ENCODE data around the gene DIPK1C. TPM values are rescaled to one million over a fixed set of nuclear protein-coding genes. Genes with fewer than 3 reads are reported as not detected.

The DIPK1C gene
- total RNA-seq, 2 experiments from 2014 or later = not detected

DNA sequence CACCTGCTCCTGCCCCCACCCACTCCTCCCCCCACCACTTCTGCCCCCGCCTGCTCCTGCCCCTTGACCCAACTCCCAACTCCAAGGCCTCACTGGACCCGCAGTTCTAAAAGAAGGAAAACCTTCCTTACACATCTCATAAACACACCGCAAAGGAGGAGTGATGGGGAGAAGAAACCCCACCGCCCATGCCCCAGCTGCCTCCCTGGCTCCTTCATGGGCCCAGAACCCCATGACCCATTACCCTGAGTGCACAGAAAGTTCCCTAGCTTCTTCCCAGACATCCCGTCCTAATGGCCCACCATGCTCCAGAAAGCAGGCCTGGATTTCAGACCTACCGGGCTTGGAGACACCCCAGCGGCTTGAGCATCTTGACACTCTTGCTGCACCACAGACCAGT lies 21.2 kb upstream of the DIPK1C start:
- Histone ChIP-seq H3K4me3 (ENCODE audit: low read length) (no peak overlapping the region), H3K27me3 (ENCODE audit: control insufficient read depth in 1 of 2, insufficient read depth in 2 of 2, low read length in 2 of 2) (no peaks in the 10 kb centered on the region), H3K4me1 (ENCODE audit: insufficient read depth, low read length) (no peaks in the 10 kb centered on the region), H3K27ac (ENCODE audit: low read depth in 1 of 2, low read length in 2 of 2) (no peak overlapping the region), H3K9me3 (ENCODE audit: control insufficient read depth in 1 of 2, insufficient read depth in 1 of 2, low read length in 2 of 2) (no peaks in the 10 kb centered on the region), H3K36me3 (ENCODE audit: insufficient read depth, low read length) (no peaks in the 10 kb centered on the region)
- DNase-seq = no peak
- no peaks in the 10 kb centered on the region for H3K36me3 Mint-ChIP-seq (ENCODE audit: low read depth)
- H3K4me3 Mint-ChIP-seq = no peak overlapping the region
- H3K27ac Mint-ChIP-seq = no peak overlapping the region
- intact Hi-C loops (cut with DNase I, micrococcal nuclease) = loop anchor here in 1 of 2 experiments (5.0 kb wide), 1 partner anchor 41 kb away; no protein-coding TSS in a partner anchor
- H3K9me3 Mint-ChIP-seq = no peaks in the 10 kb centered on the region
- no peak for ATAC-seq (ENCODE audit: poor library complexity)
- peaks cover 13% of the 10 kb centered on the region for H3K27me3 Mint-ChIP-seq
- TF ChIP-seq, protein P1, sequence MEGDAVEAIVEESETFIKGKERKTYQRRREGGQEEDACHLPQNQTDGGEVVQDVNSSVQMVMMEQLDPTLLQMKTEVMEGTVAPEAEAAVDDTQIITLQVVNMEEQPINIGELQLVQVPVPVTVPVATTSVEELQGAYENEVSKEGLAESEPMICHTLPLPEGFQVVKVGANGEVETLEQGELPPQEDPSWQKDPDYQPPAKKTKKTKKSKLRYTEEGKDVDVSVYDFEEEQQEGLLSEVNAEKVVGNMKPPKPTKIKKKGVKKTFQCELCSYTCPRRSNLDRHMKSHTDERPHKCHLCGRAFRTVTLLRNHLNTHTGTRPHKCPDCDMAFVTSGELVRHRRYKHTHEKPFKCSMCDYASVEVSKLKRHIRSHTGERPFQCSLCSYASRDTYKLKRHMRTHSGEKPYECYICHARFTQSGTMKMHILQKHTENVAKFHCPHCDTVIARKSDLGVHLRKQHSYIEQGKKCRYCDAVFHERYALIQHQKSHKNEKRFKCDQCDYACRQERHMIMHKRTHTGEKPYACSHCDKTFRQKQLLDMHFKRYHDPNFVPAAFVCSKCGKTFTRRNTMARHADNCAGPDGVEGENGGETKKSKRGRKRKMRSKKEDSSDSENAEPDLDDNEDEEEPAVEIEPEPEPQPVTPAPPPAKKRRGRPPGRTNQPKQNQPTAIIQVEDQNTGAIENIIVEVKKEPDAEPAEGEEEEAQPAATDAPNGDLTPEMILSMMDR (IDR thresholded peaks at IDR 0.05) = no peak
- ChIA-PET CTCF (no interaction called here), POLR2A (no interaction called here)
- H3K4me1 Mint-ChIP-seq (ENCODE audit: low read depth) = no peaks in the 10 kb centered on the region

DNA sequence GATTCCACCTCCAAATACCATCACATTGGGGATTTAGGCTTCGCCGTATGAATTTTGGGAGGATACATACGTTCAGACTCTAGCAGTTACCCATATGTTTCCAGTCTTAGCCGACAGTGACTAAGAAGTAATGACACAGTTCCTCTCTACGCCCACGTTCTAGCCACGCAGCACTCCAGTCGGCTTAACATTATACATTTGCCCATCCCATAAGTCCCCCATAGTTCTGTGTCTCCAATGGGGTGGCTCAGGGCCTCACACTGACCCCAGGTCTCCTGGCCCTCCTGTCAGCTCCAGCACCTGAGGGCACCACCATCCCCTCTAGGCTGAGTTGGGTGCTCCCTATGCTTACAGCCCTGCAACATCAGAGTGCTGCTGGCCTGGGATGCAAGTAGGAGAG lies 20.7 kb upstream of the DIPK1C start:
- TF ChIP-seq, protein P1 (IDR thresholded peaks at IDR 0.05) = no peak
- Histone ChIP-seq H3K27ac (ENCODE audit: low read depth in 1 of 2, low read length in 2 of 2) (no peak overlapping the region), H3K4me1 (ENCODE audit: insufficient read depth, low read length) (no peaks in the 10 kb centered on the region), H3K27me3 (ENCODE audit: control insufficient read depth in 1 of 2, insufficient read depth in 2 of 2, low read length in 2 of 2) (no peaks in the 10 kb centered on the region), H3K9me3 (ENCODE audit: control insufficient read depth in 1 of 2, insufficient read depth in 1 of 2, low read length in 2 of 2) (no peaks in the 10 kb centered on the region), H3K4me3 (ENCODE audit: low read length) (no peak overlapping the region), H3K36me3 (ENCODE audit: insufficient read depth, low read length) (no peaks in the 10 kb centered on the region)
- Mint-ChIP-seq H3K36me3 (ENCODE audit: low read depth) (no peaks in the 10 kb centered on the region), H3K27me3 (peaks cover 13% of the 10 kb centered on the region), H3K27ac (no peak overlapping the region), H3K4me1 (ENCODE audit: low read depth) (no peaks in the 10 kb centered on the region), H3K4me3 (no peak overlapping the region), H3K9me3 (no peaks in the 10 kb centered on the region)
- intact Hi-C loops (cut with DNase I, micrococcal nuclease) = loop anchor here in 1 of 2 experiments (5.0 kb wide), 1 partner anchor 40 kb away; no protein-coding TSS in a partner anchor
- DNase-seq (no peak), ATAC-seq (ENCODE audit: poor library complexity) (no peak)
- CTCF ChIA-PET = no interaction called here
- POLR2A ChIA-PET = no interaction called here

- ChIA-PET POLR2A (no interaction called here), CTCF (no interaction called here)
- Mint-ChIP-seq H3K27me3 (peaks cover 13% of the 10 kb centered on the region), H3K4me3 (no peak overlapping the region), H3K27ac (no peak overlapping the region), H3K36me3 (ENCODE audit: low read depth) (no peaks in the 10 kb centered on the region), H3K4me1 (ENCODE audit: low read depth) (no peaks in the 10 kb centered on the region), H3K9me3 (no peaks in the 10 kb centered on the region)
- H3K4me1 ChIP-seq (ENCODE audit: insufficient read depth, low read length) = no peaks in the 10 kb centered on the region
- no peak overlapping the region for H3K27ac ChIP-seq (ENCODE audit: low read depth in 1 of 2, low read length in 2 of 2)
- DNase-seq = no peak
- intact Hi-C loops (cut with DNase I, micrococcal nuclease) = loop anchor here in 1 of 2 experiments (5.0 kb wide), 1 partner anchor 39 kb away; no protein-coding TSS in a partner anchor
- no peak overlapping the region for H3K4me3 ChIP-seq (ENCODE audit: low read length)
- TF ChIP-seq, protein P1 (IDR thresholded peaks at IDR 0.05) = no peak
- no peak for ATAC-seq (ENCODE audit: poor library complexity)
- no peaks in the 10 kb centered on the region for H3K36me3 ChIP-seq (ENCODE audit: insufficient read depth, low read length)
- H3K9me3 ChIP-seq (ENCODE audit: control insufficient read depth in 1 of 2, insufficient read depth in 1 of 2, low read length in 2 of 2) = no peaks in the 10 kb centered on the region
- no peaks in the 10 kb centered on the region for H3K27me3 ChIP-seq (ENCODE audit: control insufficient read depth in 1 of 2, insufficient read depth in 2 of 2, low read length in 2 of 2)
Measured at GRCh38 chr18:74476140-74476539, 19.0 kb upstream of the DIPK1C start.
